CD14-positive monocyte (primary cell): ENCODE data around the gene NUPR1. TPM values are rescaled to one million over a fixed set of nuclear protein-coding genes. Genes with fewer than 3 reads are reported as not detected.
A peak's percentile ranks its signal among the peaks of the same experiment; 100 is the strongest.

Experiments
- DNase-seq, 3 donors: peaks; one replicate each; pipeline ENCODE4 v3.0.0-alpha.2; 2011 to 2022
- H2AFZ ChIP-seq: 2 replicates; pipeline ENCODE4 v1.6.0; 2012; ENCODE audit warnings: mild to moderate bottlenecking, low read depth, low read length, inconsistent platforms; ENCODE audit not compliant: insufficient read depth, poor library complexity, severe bottlenecking
- H3K27ac ChIP-seq, 2 donors: 1 replicate in 1 of 2; 2 replicates in 1 of 2; pipeline ENCODE4 v1.5.1; 2012 to 2013; ENCODE audit warnings: low read length in 2 of 2, control low read depth in 1 of 2, inconsistent platforms in 1 of 2, low read depth in 1 of 2, mild to moderate bottlenecking in 1 of 2
- H3K27me3 ChIP-seq, 2 donors: one replicate each; pipeline versions ENCODE4 v1.6.0 to v1.6.1; 2011 to 2013; ENCODE audit warnings: low read length in 2 of 2; ENCODE audit not compliant: control insufficient read depth in 2 of 2, insufficient read depth in 2 of 2
- H3K36me3 ChIP-seq, 2 donors: replicated peaks in 1 of 2; 1 replicate in 1 of 2; 2 replicates in 1 of 2; pipeline versions ENCODE4 v1.5.1 to v1.6.1; 2012 to 2013; ENCODE audit warnings: low read length in 2 of 2, control low read depth in 1 of 2, inconsistent platforms in 1 of 2, mild to moderate bottlenecking in 1 of 2; ENCODE audit not compliant: insufficient read depth in 2 of 2, control insufficient read depth in 1 of 2
- H3K4me1 ChIP-seq, 2 donors: 1 replicate in 1 of 2; 2 replicates in 1 of 2; pipeline versions ENCODE4 v1.5.1 to v1.6.1; 2012 to 2013; ENCODE audit warnings: low read length in 2 of 2, control low read depth in 1 of 2, inconsistent platforms in 1 of 2, mild to moderate bottlenecking in 1 of 2, moderate library complexity in 1 of 2; ENCODE audit not compliant: insufficient read depth in 2 of 2, control insufficient read depth in 1 of 2
- H3K4me2 ChIP-seq: replicated peaks from 2 replicates; pipeline ENCODE3; 2012; ENCODE audit warnings: low read length, moderate library complexity, mild to moderate bottlenecking; ENCODE audit not compliant: poor library complexity, severe bottlenecking; ENCODE audit errors: extremely low read depth
- H3K4me3 ChIP-seq, 3 experiments: fragments of 200-600 bp in 1 of 3; sonication (generic) in 1 of 3; replicated peaks in 1 of 3; 1 replicate in 2 of 3; 2 replicates in 1 of 3; pipeline ENCODE4 v1.5.1; 2011 to 2013; ENCODE audit warnings: low read length in 3 of 3, mild to moderate bottlenecking in 3 of 3, control low read depth in 2 of 3, low read depth in 2 of 3, inconsistent platforms in 1 of 3, moderate library complexity in 1 of 3
- H3K79me2 ChIP-seq: 2 replicates; pipeline ENCODE4 v1.6.0; 2012; ENCODE audit warnings: mild to moderate bottlenecking, control low read depth, inconsistent platforms, low read length, moderate library complexity; ENCODE audit not compliant: insufficient read depth
- H3K9ac ChIP-seq: 2 replicates; pipeline ENCODE4 v1.6.0; 2017; ENCODE audit warnings: low read length, mild to moderate bottlenecking; ENCODE audit not compliant: insufficient read depth, poor library complexity, severe bottlenecking
- H3K9me3 ChIP-seq, 2 donors: replicated peaks in 1 of 2; 1 replicate in 1 of 2; 2 replicates in 1 of 2; pipeline versions ENCODE4 v1.5.1 to v1.6.1; 2012 to 2013; ENCODE audit warnings: low read length in 2 of 2, control low read depth in 1 of 2; ENCODE audit not compliant: control insufficient read depth in 1 of 2, insufficient read depth in 1 of 2
- H4K20me1 ChIP-seq: 2 replicates; pipeline ENCODE4 v1.6.0; 2012; ENCODE audit warnings: mild to moderate bottlenecking, low read length, control low read depth, moderate library complexity; ENCODE audit not compliant: insufficient read depth
- H3K27ac Mint-ChIP-seq, 7 donors: one replicate each; pipeline ENCODE4 v1.8.0; 2020; ENCODE audit warnings: mild to moderate bottlenecking in 7 of 7, mixed read lengths in 7 of 7, moderate library complexity in 6 of 7, inconsistent platforms in 2 of 7
- H3K27me3 Mint-ChIP-seq, 3 donors: one replicate each; pipeline ENCODE4 v1.8.0; 2021 to 2022; ENCODE audit warnings: low read depth in 3 of 3, mild to moderate bottlenecking in 3 of 3, mixed read lengths in 3 of 3, moderate library complexity in 3 of 3, inconsistent platforms in 1 of 3
- H3K36me3 Mint-ChIP-seq, 2 donors: one replicate each; pipeline ENCODE4 v1.8.0; 2020; ENCODE audit warnings: mixed read lengths in 2 of 2, inconsistent platforms in 1 of 2, mild to moderate bottlenecking in 1 of 2
- H3K4me1 Mint-ChIP-seq: one replicate; pipeline ENCODE4 v1.8.0; 2020; ENCODE audit warnings: mild to moderate bottlenecking, mixed read lengths
- H3K4me3 Mint-ChIP-seq, 2 donors: one replicate each; pipeline ENCODE4 v1.8.0; 2020; ENCODE audit warnings: mild to moderate bottlenecking in 2 of 2, mixed read lengths in 2 of 2, moderate library complexity in 1 of 2
- H3K9me3 Mint-ChIP-seq, 7 donors: one replicate each; pipeline ENCODE4 v1.8.0; 2020 to 2022; ENCODE audit warnings: mixed read lengths in 7 of 7, mild to moderate bottlenecking in 6 of 7, moderate library complexity in 6 of 7, inconsistent platforms in 2 of 7
- WGBS: methylation state at CpG from one replicate; pipeline ENCODE4 v1.1.5; 2013; ENCODE audit warnings: missing lambda C conversion rate; ENCODE audit not compliant: insufficient coverage; 5-methylcytosine and 5-hydroxymethylcytosine counted together
- intact Hi-C, 2 donors: fragments of 100-400 bp; cut with micrococcal nuclease; formaldehyde crosslinking; loops; one replicate each; pipeline versions ENCODE4 v1.15.0 to v1.15.1; 2023
- polyA plus RNA-seq, 3 donors: library from polyadenylated mRNA; depleted of rRNA in 1 of 3; unstranded in 2 of 3; stranded (reverse) in 1 of 3; fragments of 300-500 nt in 2 of 3; fragments of >200 nt in 1 of 3; fragmentation: Illumina TruSeq in 2 of 3; gene quantifications; 1 replicate in 2 of 3; 2 replicates in 1 of 3; pipeline ENCODE4 v1.2.3, GENCODE V29; 2012 to 2021
- TF ChIP-seq, protein P1 (sequence below): fragments of 200-600 bp; IDR thresholded peaks from one replicate; pipeline ENCODE4 v1.8.0; 2022; ENCODE audit warnings: antibody characterized with exemption, mild to moderate bottlenecking

Gene NUPR1
- polyA plus RNA-seq, 3 donors, result 0.01 to 1.9 TPM; not detected in 1

DNA sequence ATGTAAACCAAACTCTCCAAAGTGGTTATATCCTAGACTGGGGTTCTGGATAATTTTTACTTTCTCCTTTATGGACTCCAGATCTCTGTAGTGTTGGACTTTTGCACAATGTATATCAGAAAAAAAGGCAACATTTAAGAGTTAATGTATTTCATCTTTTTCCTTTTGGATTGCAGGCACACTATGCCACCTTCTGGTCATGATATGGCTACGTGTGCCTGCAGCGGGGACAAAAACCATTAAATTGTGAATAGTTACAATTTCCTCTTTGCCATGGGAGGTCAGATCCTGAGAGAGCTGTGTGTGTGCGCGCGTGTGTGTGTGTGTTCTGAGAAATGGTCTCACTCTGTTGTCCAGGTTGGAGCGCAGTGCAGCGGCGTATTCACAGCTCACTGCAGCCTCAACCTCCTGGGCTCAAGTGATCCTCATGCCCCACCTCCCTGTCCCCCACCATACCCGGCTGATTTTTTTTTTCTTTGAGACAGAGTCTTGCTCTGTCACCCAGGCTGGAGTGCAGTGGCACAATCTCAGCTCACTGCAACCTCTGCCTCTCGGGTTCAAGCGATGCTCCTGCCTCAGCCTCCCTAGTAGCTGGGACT lies 10.6 kb upstream of the NUPR1 start:
- Mint-ChIP-seq H3K9me3 (no peaks in the 10 kb centered on the region), H3K4me3 (peak overlapping the region in 1 of 2 donors; percentile 60), H3K4me1 (peaks cover 16% of the 10 kb centered on the region), H3K27me3 (peaks cover 0 to 7% (median 0%) of the 10 kb centered on the region in 3 donors), H3K36me3 (no peaks in the 10 kb centered on the region), H3K27ac (peak overlapping the region in 4 of 7 donors; percentile 32 to 85 (median 68))
- intact Hi-C loops, result loop anchor here in 1 of 2 donors (5.0 kb wide), 1 partner anchor 52 kb away; no protein-coding TSS in a partner anchor
- Histone ChIP-seq H4K20me1 (peaks cover 1% of the 10 kb centered on the region), H3K79me2 (peaks cover 3% of the 10 kb centered on the region), H3K9ac (no peak overlapping the region), H3K27ac (no peak overlapping the region), H3K4me3 (no peak overlapping the region), H3K36me3 (no peaks in the 10 kb centered on the region), H3K27me3 (no peaks in the 10 kb centered on the region), H2AFZ (no peak overlapping the region), H3K9me3 (no peaks in the 10 kb centered on the region), H3K4me1 (peaks cover 13 to 24% of the 10 kb centered on the region in 2 donors), H3K4me2 (no peak overlapping the region)
- no CpG with 5 or more reads among the region's 11 CpGs for WGBS
- peak; percentile 47 to 51 (median 48) for DNase-seq
- TF ChIP-seq, protein P1, sequence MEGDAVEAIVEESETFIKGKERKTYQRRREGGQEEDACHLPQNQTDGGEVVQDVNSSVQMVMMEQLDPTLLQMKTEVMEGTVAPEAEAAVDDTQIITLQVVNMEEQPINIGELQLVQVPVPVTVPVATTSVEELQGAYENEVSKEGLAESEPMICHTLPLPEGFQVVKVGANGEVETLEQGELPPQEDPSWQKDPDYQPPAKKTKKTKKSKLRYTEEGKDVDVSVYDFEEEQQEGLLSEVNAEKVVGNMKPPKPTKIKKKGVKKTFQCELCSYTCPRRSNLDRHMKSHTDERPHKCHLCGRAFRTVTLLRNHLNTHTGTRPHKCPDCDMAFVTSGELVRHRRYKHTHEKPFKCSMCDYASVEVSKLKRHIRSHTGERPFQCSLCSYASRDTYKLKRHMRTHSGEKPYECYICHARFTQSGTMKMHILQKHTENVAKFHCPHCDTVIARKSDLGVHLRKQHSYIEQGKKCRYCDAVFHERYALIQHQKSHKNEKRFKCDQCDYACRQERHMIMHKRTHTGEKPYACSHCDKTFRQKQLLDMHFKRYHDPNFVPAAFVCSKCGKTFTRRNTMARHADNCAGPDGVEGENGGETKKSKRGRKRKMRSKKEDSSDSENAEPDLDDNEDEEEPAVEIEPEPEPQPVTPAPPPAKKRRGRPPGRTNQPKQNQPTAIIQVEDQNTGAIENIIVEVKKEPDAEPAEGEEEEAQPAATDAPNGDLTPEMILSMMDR, result peak; percentile 71

DNA sequence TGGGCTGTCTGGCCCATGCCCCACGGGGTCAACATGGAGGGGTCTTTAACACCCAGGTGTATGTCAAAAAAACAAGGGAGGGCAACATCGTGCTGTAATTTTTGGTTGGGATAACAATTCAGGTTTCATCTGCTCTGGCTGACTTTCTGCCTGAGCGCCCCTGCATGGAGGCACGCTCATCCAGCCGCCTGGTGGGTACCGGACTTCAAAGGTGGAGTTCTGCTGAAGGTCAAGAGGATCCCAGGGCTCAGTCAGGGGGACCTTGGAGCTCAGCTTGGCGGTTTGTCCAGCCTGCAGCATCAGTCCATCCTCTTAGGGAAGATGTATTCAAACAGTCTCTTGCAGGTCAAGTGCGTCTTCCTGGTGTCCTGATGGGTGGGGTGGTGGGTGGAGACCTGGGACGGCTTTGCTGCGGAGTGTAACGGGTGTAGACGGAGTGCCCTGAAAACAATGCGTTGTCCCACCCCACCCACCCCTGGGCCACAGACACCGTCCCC lies 9.6 kb upstream of the NUPR1 start:
- DNase-seq, result no peak
- Mint-ChIP-seq H3K9me3 (no peaks in the 10 kb centered on the region), H3K4me3 (no peak overlapping the region), H3K36me3 (no peaks in the 10 kb centered on the region), H3K4me1 (peaks cover 19% of the 10 kb centered on the region), H3K27ac (peak overlapping the region in 1 of 7 donors; percentile 23), H3K27me3 (peaks cover 0 to 7% (median 0%) of the 10 kb centered on the region in 3 donors)
- no peak overlapping the region for H3K4me2 ChIP-seq
- intact Hi-C loops, result loop anchor here in 1 of 2 donors (5.0 kb wide), 1 partner anchor 51 kb away; no protein-coding TSS in a partner anchor
- no peak overlapping the region for H3K27ac ChIP-seq
- H3K27me3 ChIP-seq, result no peaks in the 10 kb centered on the region
- TF ChIP-seq, protein P1, result no peak
- WGBS, result 82% methylated on average over 8 of the region's 14 CpGs
- no peaks in the 10 kb centered on the region for H4K20me1 ChIP-seq
- peaks cover 19 to 28% of the 10 kb centered on the region in 2 donors for H3K4me1 ChIP-seq
- no peak overlapping the region for H3K4me3 ChIP-seq
- H3K79me2 ChIP-seq, result no peaks in the 10 kb centered on the region
- no peaks in the 10 kb centered on the region for H3K9me3 ChIP-seq
- H3K36me3 ChIP-seq, result no peaks in the 10 kb centered on the region
- H3K9ac ChIP-seq, result no peak overlapping the region
- H2AFZ ChIP-seq, result no peak overlapping the region
